Panc1 (cell line): ENCODE results near the gene GRAMD4. TPM values are rescaled to one million over a fixed set of nuclear protein-coding genes. Genes with fewer than 3 reads are reported as not detected.

Experiments
- ATAC-seq: fragments of 200-7000 bp; cut with Tn5 transposase; 2 replicates; pipeline ENCODE4 v1.9.1; 2020; ENCODE audit warnings: mild to moderate bottlenecking, moderate library complexity
- BruUV-seq: library from RNA; stranded (reverse); fragments of 400-500 nt; replicated peaks from 2 replicates; lab custom pipeline; 2021; lab: Mats Ljungman, UMichigan
- CTCF ChIA-PET: fragments of 300-600 bp; sonication (Branson Sonifier 250); formaldehyde crosslinking; loops from one replicate; lab custom pipeline; 2022; ENCODE audit warnings: antibody characterized with exemption; lab: Charles Lee
- POLR2A ChIA-PET: fragments of 300-600 bp; sonication (Branson Sonifier 250); formaldehyde crosslinking; loops from one replicate; lab custom pipeline; 2022; ENCODE audit warnings: antibody characterized with exemption; lab: Charles Lee
- DNase-seq: peaks from one replicate; pipeline ENCODE4 v3.0.0-alpha.2; 2010; ENCODE audit warnings: low read depth, low spot score
- H3K27ac ChIP-seq: 2 replicates; pipeline ENCODE4 v1.5.1; 2011; ENCODE audit warnings: mild to moderate bottlenecking, low read length, inconsistent platforms
- H3K27me3 ChIP-seq: fragments of 200-500 bp; sonication (Bioruptor generic); 2 replicates; pipeline ENCODE4 v1.6.0; 2014; ENCODE audit warnings: low read length, inconsistent platforms; ENCODE audit not compliant: control insufficient read depth, insufficient read depth
- H3K36me3 ChIP-seq: fragments of 200-500 bp; sonication (Bioruptor generic); 2 replicates; pipeline ENCODE4 v1.5.1; 2014; ENCODE audit warnings: inconsistent platforms, mild to moderate bottlenecking, low read length, moderate library complexity; ENCODE audit not compliant: control insufficient read depth, insufficient read depth
- H3K4me1 ChIP-seq: 2 replicates; pipeline ENCODE4 v1.5.1; 2011; ENCODE audit warnings: inconsistent platforms, mild to moderate bottlenecking, low read length, moderate library complexity; ENCODE audit not compliant: control insufficient read depth, insufficient read depth
- H3K4me3 ChIP-seq, 2 experiments: 2 replicates each; pipeline ENCODE4 v1.5.1; 2011 to 2012; ENCODE audit warnings: low read depth in 2 of 2, low read length in 2 of 2, mild to moderate bottlenecking in 2 of 2, inconsistent platforms in 1 of 2, moderate library complexity in 1 of 2
- H3K9me3 ChIP-seq: fragments of 200-500 bp; sonication (Bioruptor generic); 2 replicates; pipeline ENCODE4 v1.5.1; 2014; ENCODE audit warnings: low read depth, mild to moderate bottlenecking, inconsistent platforms, low read length, moderate library complexity; ENCODE audit not compliant: control insufficient read depth, insufficient read depth
- POLR2AphosphoS5 ChIP-seq: IDR thresholded peaks from 2 replicates; pipeline ENCODE4 v1.6.1; 2012; ENCODE audit warnings: mild to moderate bottlenecking, low read depth, low read length, moderate library complexity
- SIN3A ChIP-seq: IDR thresholded peaks from 2 replicates; pipeline ENCODE4 v1.6.1; 2012; ENCODE audit warnings: low read depth, mild to moderate bottlenecking, low read length, moderate library complexity, borderline replicate concordance; ENCODE audit not compliant: insufficient read depth
- TCF7L2 ChIP-seq: IDR thresholded peaks from 2 replicates; pipeline ENCODE4 v1.6.1; 2011; ENCODE audit warnings: mild to moderate bottlenecking, low read depth, low read length, inconsistent platforms
- in situ Hi-C: cut with HindIII; loops from 2 replicates; pipeline ENCODE4 v1.10.0; 2016; ENCODE audit warnings: low sequenced_read_pairs, low pct_unique_long_range_greater_than_20kb
- intact Hi-C: fragments of 100-400 bp; cut with micrococcal nuclease; formaldehyde crosslinking; loops from one replicate; pipeline ENCODE4 v1.10.0; 2022; ENCODE audit not compliant: unreplicated experiment
- total RNA-seq: library from RNA; stranded (reverse); gene quantifications from one replicate; pipeline ENCODE4 v1.2.1, GENCODE V29; 2021; ENCODE audit not compliant: unreplicated experiment
- TF ChIP-seq, protein P1 (sequence below): fragments of 450-650 bp; IDR thresholded peaks from 2 replicates; pipeline ENCODE4 v1.5.1; 2017; ENCODE audit warnings: mild to moderate bottlenecking
- TF ChIP-seq, protein P2 (sequence below), 2 experiments: IDR thresholded peaks; 2 replicates each; pipeline ENCODE4 v1.6.1; 2011 to 2012; ENCODE audit warnings: low read depth in 2 of 2, control low read depth in 1 of 2, low read length in 1 of 2, mild to moderate bottlenecking in 1 of 2, moderate library complexity in 1 of 2; ENCODE audit not compliant: insufficient read depth in 1 of 2

GRAMD4 gene
- total RNA-seq, 1 experiment from 2014 or later: 30.8 TPM

DNA sequence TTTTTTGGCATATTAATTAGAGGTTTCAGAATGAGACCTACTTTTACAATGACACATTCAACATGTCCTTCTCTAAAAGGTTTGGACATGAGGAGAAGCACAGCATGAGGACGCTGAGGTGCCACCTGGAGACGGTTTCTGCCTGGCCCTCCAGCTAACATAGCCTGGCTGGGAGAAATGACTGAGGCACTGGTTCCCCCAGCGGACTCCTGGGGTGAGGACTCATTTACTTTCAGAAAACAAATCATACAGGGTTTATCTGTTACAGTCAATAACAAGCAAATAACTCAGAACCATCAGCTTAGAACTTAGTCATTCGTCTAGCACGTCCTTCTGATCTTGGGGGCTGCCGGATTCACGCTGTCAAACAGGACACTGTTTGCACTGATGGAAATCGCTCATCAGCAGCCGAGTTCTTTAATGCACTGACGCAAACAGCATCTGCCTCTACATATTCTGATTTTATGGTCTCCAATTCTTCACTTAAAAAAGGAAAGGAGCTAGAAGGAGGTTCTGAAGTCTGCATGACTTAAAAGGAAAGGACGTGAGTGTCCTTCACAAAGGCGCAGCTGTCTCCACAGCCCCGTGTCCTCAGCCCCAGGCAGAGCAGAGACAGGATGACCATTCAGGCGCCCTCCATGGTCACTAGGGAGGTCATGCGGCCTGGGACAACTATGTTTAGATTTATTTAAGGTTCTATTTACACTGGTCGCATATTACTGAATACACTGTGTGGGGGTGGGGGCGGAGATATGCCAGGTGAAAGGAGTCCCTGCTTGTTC is 73.6 kb downstream of the GRAMD4 start:
- no peak overlapping the region for H3K27ac ChIP-seq
- H3K36me3 ChIP-seq: no peaks in the 10 kb centered on the region
- H3K27me3 ChIP-seq: no peaks in the 10 kb centered on the region
- ChIA-PET CTCF (no interaction called here), POLR2A (no interaction called here)
- DNase-seq: no peak
- no peaks in the 10 kb centered on the region for H3K4me1 ChIP-seq
- intact Hi-C loops (no loop called here), in situ Hi-C loops (no loop called here)
- ATAC-seq: no peak
- no peaks in the 10 kb centered on the region for H3K9me3 ChIP-seq
- TF ChIP-seq, protein P1, sequence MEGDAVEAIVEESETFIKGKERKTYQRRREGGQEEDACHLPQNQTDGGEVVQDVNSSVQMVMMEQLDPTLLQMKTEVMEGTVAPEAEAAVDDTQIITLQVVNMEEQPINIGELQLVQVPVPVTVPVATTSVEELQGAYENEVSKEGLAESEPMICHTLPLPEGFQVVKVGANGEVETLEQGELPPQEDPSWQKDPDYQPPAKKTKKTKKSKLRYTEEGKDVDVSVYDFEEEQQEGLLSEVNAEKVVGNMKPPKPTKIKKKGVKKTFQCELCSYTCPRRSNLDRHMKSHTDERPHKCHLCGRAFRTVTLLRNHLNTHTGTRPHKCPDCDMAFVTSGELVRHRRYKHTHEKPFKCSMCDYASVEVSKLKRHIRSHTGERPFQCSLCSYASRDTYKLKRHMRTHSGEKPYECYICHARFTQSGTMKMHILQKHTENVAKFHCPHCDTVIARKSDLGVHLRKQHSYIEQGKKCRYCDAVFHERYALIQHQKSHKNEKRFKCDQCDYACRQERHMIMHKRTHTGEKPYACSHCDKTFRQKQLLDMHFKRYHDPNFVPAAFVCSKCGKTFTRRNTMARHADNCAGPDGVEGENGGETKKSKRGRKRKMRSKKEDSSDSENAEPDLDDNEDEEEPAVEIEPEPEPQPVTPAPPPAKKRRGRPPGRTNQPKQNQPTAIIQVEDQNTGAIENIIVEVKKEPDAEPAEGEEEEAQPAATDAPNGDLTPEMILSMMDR: no peak
- no peak overlapping the region for H3K4me3 ChIP-seq
- BruUV-seq: no TSS peak

DNA sequence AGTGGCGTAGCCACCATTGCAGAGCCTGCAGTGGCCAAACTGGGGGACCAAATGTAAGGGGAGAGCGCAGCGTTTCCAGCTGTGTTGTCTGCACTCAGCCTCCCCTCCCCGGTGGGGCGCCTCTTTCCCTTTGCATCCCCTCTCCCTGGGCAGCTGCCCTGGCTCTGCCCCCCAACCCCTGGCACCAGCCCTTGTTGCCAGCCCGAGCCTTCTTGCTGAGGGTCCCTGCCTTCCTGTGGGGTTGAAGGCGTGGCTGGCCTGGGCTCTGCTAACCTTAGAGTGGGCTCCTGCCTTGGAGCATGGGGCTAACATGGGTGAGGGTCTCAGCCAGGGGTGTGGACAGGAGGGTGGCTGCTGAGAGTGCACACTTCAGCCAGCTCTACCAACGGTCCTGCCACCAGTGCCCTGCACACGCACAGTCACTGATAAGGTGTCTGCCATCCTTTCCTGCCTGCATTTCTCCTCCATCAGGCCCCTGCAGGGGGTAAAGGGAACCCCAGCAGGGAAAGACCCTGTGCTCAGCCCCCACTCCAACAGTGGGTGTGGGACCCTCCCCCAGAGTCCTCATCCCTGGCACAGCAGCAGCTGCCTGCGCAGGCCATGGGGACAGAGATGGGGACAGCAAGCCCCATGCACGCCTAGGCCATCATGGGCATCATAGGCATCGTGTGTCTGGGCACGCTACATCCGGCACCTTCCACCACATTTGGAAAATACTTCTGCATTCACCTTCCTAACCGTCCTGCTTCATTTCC is 74.4 kb downstream of the GRAMD4 start:
- no peaks in the 10 kb centered on the region for H3K36me3 ChIP-seq
- H3K27ac ChIP-seq: no peak overlapping the region
- no peaks in the 10 kb centered on the region for H3K9me3 ChIP-seq
- H3K27me3 ChIP-seq: no peaks in the 10 kb centered on the region
- POLR2A ChIA-PET: no interaction called here
- no peak overlapping the region for H3K4me3 ChIP-seq
- CTCF ChIA-PET: no interaction called here
- DNase-seq: no peak
- TF ChIP-seq TCF7L2: no peak
- TF ChIP-seq, protein P1: no peak
- TF ChIP-seq, protein P2, sequence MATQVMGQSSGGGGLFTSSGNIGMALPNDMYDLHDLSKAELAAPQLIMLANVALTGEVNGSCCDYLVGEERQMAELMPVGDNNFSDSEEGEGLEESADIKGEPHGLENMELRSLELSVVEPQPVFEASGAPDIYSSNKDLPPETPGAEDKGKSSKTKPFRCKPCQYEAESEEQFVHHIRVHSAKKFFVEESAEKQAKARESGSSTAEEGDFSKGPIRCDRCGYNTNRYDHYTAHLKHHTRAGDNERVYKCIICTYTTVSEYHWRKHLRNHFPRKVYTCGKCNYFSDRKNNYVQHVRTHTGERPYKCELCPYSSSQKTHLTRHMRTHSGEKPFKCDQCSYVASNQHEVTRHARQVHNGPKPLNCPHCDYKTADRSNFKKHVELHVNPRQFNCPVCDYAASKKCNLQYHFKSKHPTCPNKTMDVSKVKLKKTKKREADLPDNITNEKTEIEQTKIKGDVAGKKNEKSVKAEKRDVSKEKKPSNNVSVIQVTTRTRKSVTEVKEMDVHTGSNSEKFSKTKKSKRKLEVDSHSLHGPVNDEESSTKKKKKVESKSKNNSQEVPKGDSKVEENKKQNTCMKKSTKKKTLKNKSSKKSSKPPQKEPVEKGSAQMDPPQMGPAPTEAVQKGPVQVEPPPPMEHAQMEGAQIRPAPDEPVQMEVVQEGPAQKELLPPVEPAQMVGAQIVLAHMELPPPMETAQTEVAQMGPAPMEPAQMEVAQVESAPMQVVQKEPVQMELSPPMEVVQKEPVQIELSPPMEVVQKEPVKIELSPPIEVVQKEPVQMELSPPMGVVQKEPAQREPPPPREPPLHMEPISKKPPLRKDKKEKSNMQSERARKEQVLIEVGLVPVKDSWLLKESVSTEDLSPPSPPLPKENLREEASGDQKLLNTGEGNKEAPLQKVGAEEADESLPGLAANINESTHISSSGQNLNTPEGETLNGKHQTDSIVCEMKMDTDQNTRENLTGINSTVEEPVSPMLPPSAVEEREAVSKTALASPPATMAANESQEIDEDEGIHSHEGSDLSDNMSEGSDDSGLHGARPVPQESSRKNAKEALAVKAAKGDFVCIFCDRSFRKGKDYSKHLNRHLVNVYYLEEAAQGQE (IDR thresholded peaks at IDR 0.05; ENCODE audit: insufficient read depth in 1 of 2, low read depth in 2 of 2, low read length in 1 of 2): no peak
- no peak for TF ChIP-seq SIN3A
- no peak for TF ChIP-seq POLR2AphosphoS5
- no TSS peak for BruUV-seq
- ATAC-seq: no peak
- intact Hi-C loops: no loop called here
- H3K4me1 ChIP-seq: no peaks in the 10 kb centered on the region
- in situ Hi-C loops: no loop called here
